ENCODE measurements around the gene TULP4. TPM values are rescaled to one million over a fixed set of nuclear protein-coding genes. Genes with fewer than 3 reads are reported as not detected.
"Not testable (repeated sequence)": the region's sequence is repeated elsewhere in the genome, so short reads cannot be mapped to it uniquely, and the experiment has no call there.

Gene TULP4
- polyA plus RNA-seq, 1 donor (not counting 4 experiments of a cell fraction or from before 2014, with no cell fraction given), result 13.1 TPM

GRCh38 chr6:158519761-158520160, 207.5 kb downstream of the TULP4 start:
- no peak overlapping the region for H3K4me3 ChIP-seq (ENCODE audit: control insufficient read depth in 2 of 3, extremely low read depth in 1 of 3, insufficient read depth in 2 of 3, low read depth in 1 of 3, low read length in 3 of 3)
- H3K9me1 ChIP-seq (ENCODE audit: control insufficient read depth, extremely low read depth, insufficient read depth, low read length), result no peaks in the 10 kb centered on the region
- H4K20me1 ChIP-seq (ENCODE audit: control insufficient read depth, extremely low read depth, insufficient read depth, low read length), result no peaks in the 10 kb centered on the region
- dilution Hi-C loops (cut with MboI; ENCODE audit: extremely low pct_ligation_motif_present, low sequenced_read_pairs), result no loop called here
- H3K27me3 ChIP-seq (ENCODE audit: control insufficient read depth, extremely low read depth, insufficient read depth, low read length), result no peaks in the 10 kb centered on the region
- H3K79me2 ChIP-seq (ENCODE audit: control insufficient read depth, insufficient read depth, low read length), result no peaks in the 10 kb centered on the region
- DNase-seq (ENCODE audit: low read depth, low spot score), result no peak
- H2AFZ ChIP-seq (ENCODE audit: control insufficient read depth, low read length), result no peak overlapping the region
- H3K9me3 ChIP-seq (ENCODE audit: control insufficient read depth, low read depth, low read length), result no peaks in the 10 kb centered on the region
- peaks cover 13% of the 10 kb centered on the region for H3K4me1 ChIP-seq (ENCODE audit: control insufficient read depth, extremely low read depth, insufficient read depth, low read length)
- no peak overlapping the region for H3K9ac ChIP-seq (ENCODE audit: control insufficient read depth, extremely low read depth, insufficient read depth, low read length)
- H3K27ac ChIP-seq (ENCODE audit: control insufficient read depth, insufficient read depth, low read length), result no peak overlapping the region
- peaks cover 0 to under 1% of the 10 kb centered on the region in 2 experiments for H3K36me3 ChIP-seq (ENCODE audit: control insufficient read depth in 2 of 2, extremely low read depth in 1 of 2, insufficient read depth in 2 of 2, low read length in 2 of 2)
- no peak for FAIRE-seq
- no peak overlapping the region for H3K4me2 ChIP-seq (ENCODE audit: control insufficient read depth, extremely low read depth, insufficient read depth, low read depth, low read length)
- TF ChIP-seq EZH2 (IDR thresholded peaks at IDR 0.05; ENCODE audit: low read length) (no peak), CTCF (optimal IDR thresholded peaks at IDR 0.05 in 1 of 3, IDR thresholded peaks at IDR 0.05 in 1 of 3, conservative IDR thresholded peaks at IDR 0.05 in 1 of 3; ENCODE audit: extremely low read depth in 1 of 3, insufficient read depth in 2 of 3, low read length in 3 of 3) (no peak)

- H3K9me3 ChIP-seq (ENCODE audit: control insufficient read depth, low read depth, low read length); H4K20me1 ChIP-seq (ENCODE audit: control insufficient read depth, extremely low read depth, insufficient read depth, low read length); dilution Hi-C loops (cut with MboI; ENCODE audit: extremely low pct_ligation_motif_present, low sequenced_read_pairs); H3K4me2 ChIP-seq (ENCODE audit: control insufficient read depth, extremely low read depth, insufficient read depth, low read depth, low read length); H2AFZ ChIP-seq (ENCODE audit: control insufficient read depth, low read length); FAIRE-seq; H3K9me1 ChIP-seq (ENCODE audit: control insufficient read depth, extremely low read depth, insufficient read depth, low read length); H3K27me3 ChIP-seq (ENCODE audit: control insufficient read depth, extremely low read depth, insufficient read depth, low read length); H3K9ac ChIP-seq (ENCODE audit: control insufficient read depth, extremely low read depth, insufficient read depth, low read length); H3K27ac ChIP-seq (ENCODE audit: control insufficient read depth, insufficient read depth, low read length); H3K4me3 ChIP-seq (ENCODE audit: control insufficient read depth in 2 of 3, extremely low read depth in 1 of 3, insufficient read depth in 2 of 3, low read depth in 1 of 3, low read length in 3 of 3); DNase-seq (ENCODE audit: low read depth, low spot score); H3K79me2 ChIP-seq (ENCODE audit: control insufficient read depth, insufficient read depth, low read length); H3K36me3 ChIP-seq (ENCODE audit: control insufficient read depth in 2 of 2, extremely low read depth in 1 of 2, insufficient read depth in 2 of 2, low read length in 2 of 2): not testable (repeated sequence)
- H3K4me1 ChIP-seq (ENCODE audit: control insufficient read depth, extremely low read depth, insufficient read depth, low read length), result peaks cover 13% of the 10 kb centered on the region
Measured at GRCh38 chr6:158520975-158521374, 208.7 kb downstream of the TULP4 start.

GRCh38 chr6:158521759-158522158, 209.5 kb downstream of the TULP4 start:
- H3K27me3 ChIP-seq (ENCODE audit: control insufficient read depth, extremely low read depth, insufficient read depth, low read length), result peaks cover 6% of the 10 kb centered on the region

More at GRCh38 chr6:158521759-158522158, 209.5 kb downstream of the TULP4 start:
- H3K79me2 ChIP-seq (ENCODE audit: control insufficient read depth, insufficient read depth, low read length), result no peaks in the 10 kb centered on the region
- H3K27ac ChIP-seq (ENCODE audit: control insufficient read depth, insufficient read depth, low read length), result no peak overlapping the region
- H3K9me3 ChIP-seq (ENCODE audit: control insufficient read depth, low read depth, low read length), result no peaks in the 10 kb centered on the region
- DNase-seq (ENCODE audit: low read depth, low spot score) (no peak), FAIRE-seq (no peak)
- TF ChIP-seq EZH2 (IDR thresholded peaks at IDR 0.05; ENCODE audit: low read length) (no peak), CTCF (optimal IDR thresholded peaks at IDR 0.05 in 1 of 3, IDR thresholded peaks at IDR 0.05 in 1 of 3, conservative IDR thresholded peaks at IDR 0.05 in 1 of 3; ENCODE audit: extremely low read depth in 1 of 3, insufficient read depth in 2 of 3, low read length in 3 of 3) (no peak)
- dilution Hi-C loops (cut with MboI; ENCODE audit: extremely low pct_ligation_motif_present, low sequenced_read_pairs), result no loop called here
- no peaks in the 10 kb centered on the region for H3K36me3 ChIP-seq (ENCODE audit: control insufficient read depth in 2 of 2, extremely low read depth in 1 of 2, insufficient read depth in 2 of 2, low read length in 2 of 2)
- H3K9ac ChIP-seq (ENCODE audit: control insufficient read depth, extremely low read depth, insufficient read depth, low read length), result no peak overlapping the region
- no peak overlapping the region for H3K4me2 ChIP-seq (ENCODE audit: control insufficient read depth, extremely low read depth, insufficient read depth, low read depth, low read length)
- H2AFZ ChIP-seq (ENCODE audit: control insufficient read depth, low read length), result no peak overlapping the region
- peaks cover 13% of the 10 kb centered on the region for H3K4me1 ChIP-seq (ENCODE audit: control insufficient read depth, extremely low read depth, insufficient read depth, low read length)
- H3K4me3 ChIP-seq (ENCODE audit: control insufficient read depth in 2 of 3, extremely low read depth in 1 of 3, insufficient read depth in 2 of 3, low read depth in 1 of 3, low read length in 3 of 3), result no peak overlapping the region
- H4K20me1 ChIP-seq (ENCODE audit: control insufficient read depth, extremely low read depth, insufficient read depth, low read length), result no peaks in the 10 kb centered on the region
- no peaks in the 10 kb centered on the region for H3K9me1 ChIP-seq (ENCODE audit: control insufficient read depth, extremely low read depth, insufficient read depth, low read length)

Data from keratinocyte (primary cell).